NCI-H226 (cell line): ENCODE measurements around the gene C3orf52.

ENCODE experiments used
- DNase-seq: peaks from one replicate; pipeline ENCODE4 v3.0.0-alpha.2; 2015

C3orf52 gene

GRCh38 chr3:112119962-112120836 lies 34.0 kb downstream of the C3orf52 start:
- no peak for DNase-seq

- no peak for DNase-seq
Observed at GRCh38 chr3:112121577-112122547, 35.7 kb downstream of the C3orf52 start.

- DNase-seq = no peak
Observed at GRCh38 chr3:112122870-112123269, 36.7 kb downstream of the C3orf52 start.

- DNase-seq = no peak
Observed at GRCh38 chr3:112123548-112123947, 37.4 kb downstream of the C3orf52 start.

GRCh38 chr3:112124907-112125607 lies 38.9 kb downstream of the C3orf52 start:
- DNase-seq = no peak

GRCh38 chr3:112126511-112126911 lies 40.3 kb downstream of the C3orf52 start:
- DNase-seq = peak; percentile 71

- no peak for DNase-seq
Observed at GRCh38 chr3:112127522-112128494, 41.6 kb downstream of the C3orf52 start.

GRCh38 chr3:112128843-112129727 lies 42.9 kb downstream of the C3orf52 start:
- peak; percentile 96 for DNase-seq

- no peak for DNase-seq
Observed at GRCh38 chr3:112129925-112130637, 43.9 kb downstream of the C3orf52 start.

GRCh38 chr3:112130638-112130993 lies 44.4 kb downstream of the C3orf52 start:
- DNase-seq = no peak

- DNase-seq = no peak
Observed at GRCh38 chr3:112131111-112131510, 44.9 kb downstream of the C3orf52 start.

GRCh38 chr3:112132088-112132487 lies 45.9 kb downstream of the C3orf52 start:
- DNase-seq = no peak

GRCh38 chr3:112132554-112132953 lies 46.4 kb downstream of the C3orf52 start:
- DNase-seq = no peak

- no peak for DNase-seq
Observed at GRCh38 chr3:112132975-112133448, 46.8 kb downstream of the C3orf52 start, which contains the start of gene GCSAM. TSS of gene GCSAM (minus strand) at chr3:112133248. CDS start at chr3:112133120, 128 bp downstream.

- DNase-seq = no peak
Observed at GRCh38 chr3:112133626-112134334, 47.6 kb downstream of the C3orf52 start.

- DNase-seq = peak; percentile 46
Observed at GRCh38 chr3:112134335-112135124, 48.3 kb downstream of the C3orf52 start.

GRCh38 chr3:112136046-112136445 lies 49.9 kb downstream of the C3orf52 start:
- no peak for DNase-seq
